Midbrain (tissue), 1 donor: ENCODE data around the gene NFIX.

Experiments used
- DNase-seq: peaks from one replicate; lab custom pipeline; 2025; lab: John Stamatoyannopoulos, UW

NFIX gene

GRCh38 chr19:13008926-13009787 is 13.9 kb downstream of the NFIX start:
- no peak for DNase-seq

- DNase-seq, result no peak
Measured at GRCh38 chr19:13010038-13010991, 15.0 kb downstream of the NFIX start.

DNA sequence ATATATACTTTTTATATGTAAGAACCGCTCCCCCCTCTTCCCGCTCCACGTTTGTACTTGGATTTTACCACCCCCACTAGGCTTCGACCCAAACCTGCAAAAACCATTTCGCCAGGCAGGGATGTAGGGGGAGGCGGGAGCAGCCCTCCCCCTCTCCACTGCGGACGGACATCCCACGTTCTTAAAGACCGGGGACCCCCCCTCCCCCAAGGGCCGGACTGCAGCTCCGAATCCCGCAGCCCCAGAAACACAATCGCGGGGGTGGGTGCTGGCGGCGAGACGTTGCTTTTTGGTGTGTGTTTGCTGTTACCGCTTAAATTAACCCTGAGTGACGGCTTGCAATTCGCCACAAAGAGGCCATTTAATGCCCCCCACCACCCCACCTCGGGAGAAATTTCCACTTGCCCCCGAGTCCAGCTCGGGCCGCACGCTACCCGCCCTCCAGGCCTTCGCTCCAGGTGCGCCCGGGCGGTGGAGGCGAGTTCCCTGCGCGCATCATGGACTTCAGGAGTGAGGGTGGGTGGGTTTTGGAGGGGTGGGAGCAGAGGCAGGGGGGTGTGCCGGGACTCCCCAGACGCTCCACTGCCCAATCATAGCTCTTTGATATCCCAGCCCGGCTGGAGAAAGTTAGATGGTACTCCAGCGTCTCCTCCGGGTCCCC is 15.8 kb downstream of the NFIX start:
- DNase-seq, result no peak

- DNase-seq, result no peak
Measured at GRCh38 chr19:13011653-13012389, 16.5 kb downstream of the NFIX start.

- DNase-seq, result no peak
Measured at GRCh38 chr19:13012390-13012689, 17.1 kb downstream of the NFIX start.

DNA sequence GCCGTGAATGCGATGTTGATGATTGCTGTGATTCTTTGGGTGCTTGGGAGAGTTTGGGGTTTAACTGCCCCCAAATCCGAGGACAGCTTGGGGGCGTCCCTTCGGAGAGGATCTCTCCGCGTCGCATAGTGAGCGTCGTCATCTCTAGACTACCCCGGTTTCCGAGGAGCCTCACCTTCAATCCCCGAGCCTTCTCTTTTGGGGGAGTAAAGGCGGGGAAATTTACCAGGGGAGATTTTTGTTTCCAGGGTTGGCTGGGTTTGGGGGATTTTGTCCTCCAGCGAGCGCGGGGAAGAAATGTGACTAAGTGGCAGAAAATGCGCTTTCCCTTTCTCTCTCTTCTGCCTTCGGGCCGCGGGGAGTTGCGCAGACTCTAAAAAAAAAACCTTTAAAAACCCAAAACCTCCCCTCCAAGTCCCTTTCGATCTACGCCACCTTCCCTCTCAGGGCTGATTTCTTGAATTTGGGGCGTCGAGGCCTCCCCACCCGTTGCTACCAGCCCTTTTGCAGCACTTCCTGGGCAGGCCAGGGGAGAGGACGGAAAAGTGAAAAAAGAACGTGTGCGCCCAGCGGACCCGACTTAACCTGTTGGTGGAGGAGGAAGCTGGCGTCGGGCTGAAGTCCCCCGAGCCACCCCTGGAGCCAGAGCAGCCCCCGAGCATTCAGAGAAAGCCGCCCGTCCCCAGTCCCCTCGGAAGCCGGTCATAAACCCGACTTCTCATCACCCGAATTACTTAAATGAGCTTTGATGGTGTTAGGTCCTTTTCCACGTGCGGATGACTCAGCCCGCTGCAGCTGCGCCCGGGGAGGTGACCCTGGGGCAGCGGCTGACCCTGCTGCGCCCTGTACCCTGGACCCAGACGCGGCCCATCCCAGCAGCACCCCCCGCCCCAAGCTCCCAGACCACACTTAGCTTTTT is 17.7 kb downstream of the NFIX start:
- DNase-seq, result no peak

- DNase-seq, result no peak
Measured at GRCh38 chr19:13013649-13014048, 18.4 kb downstream of the NFIX start.

- DNase-seq, result no peak
Measured at GRCh38 chr19:13014101-13014920, 19.0 kb downstream of the NFIX start.

DNA sequence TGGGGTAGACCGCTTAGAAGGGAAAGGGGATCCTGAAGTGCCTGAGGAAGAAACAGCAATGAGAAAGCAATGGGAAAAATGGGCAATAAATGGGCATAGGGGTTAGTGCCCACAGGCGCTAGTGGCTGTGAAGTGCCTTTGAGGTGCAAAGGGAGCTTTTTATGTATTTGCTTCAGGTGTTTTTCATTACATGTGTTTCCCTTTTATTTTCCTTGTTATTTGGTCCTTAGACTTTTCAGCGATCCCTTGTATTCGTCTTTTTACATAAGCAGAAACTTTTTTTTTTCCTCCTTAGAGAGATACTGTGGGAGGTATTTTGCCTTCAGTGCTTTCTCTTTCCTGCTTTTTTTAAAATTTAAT is 19.6 kb downstream of the NFIX start:
- DNase-seq, result no peak

- no peak for DNase-seq
Measured at GRCh38 chr19:13015361-13016223, 20.3 kb downstream of the NFIX start.

DNA sequence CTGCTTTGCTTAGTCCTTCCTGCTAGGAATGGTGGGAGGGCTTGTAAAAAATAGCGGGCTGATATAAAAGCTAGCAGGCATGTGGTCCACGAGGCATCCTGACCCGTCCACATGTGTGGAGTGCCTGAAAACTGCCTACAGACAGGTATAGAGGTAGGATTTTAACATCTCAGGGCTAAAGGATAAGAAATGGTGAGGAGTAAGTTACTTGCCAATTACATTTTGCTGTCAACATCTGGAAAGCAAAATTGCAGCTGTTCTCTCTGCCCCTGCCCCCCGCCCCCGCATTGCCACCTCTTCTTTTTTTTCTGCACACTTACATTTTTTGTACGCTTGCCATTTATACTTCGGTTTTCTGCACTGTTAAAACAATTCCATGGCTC is 21.0 kb downstream of the NFIX start:
- no peak for DNase-seq

DNA sequence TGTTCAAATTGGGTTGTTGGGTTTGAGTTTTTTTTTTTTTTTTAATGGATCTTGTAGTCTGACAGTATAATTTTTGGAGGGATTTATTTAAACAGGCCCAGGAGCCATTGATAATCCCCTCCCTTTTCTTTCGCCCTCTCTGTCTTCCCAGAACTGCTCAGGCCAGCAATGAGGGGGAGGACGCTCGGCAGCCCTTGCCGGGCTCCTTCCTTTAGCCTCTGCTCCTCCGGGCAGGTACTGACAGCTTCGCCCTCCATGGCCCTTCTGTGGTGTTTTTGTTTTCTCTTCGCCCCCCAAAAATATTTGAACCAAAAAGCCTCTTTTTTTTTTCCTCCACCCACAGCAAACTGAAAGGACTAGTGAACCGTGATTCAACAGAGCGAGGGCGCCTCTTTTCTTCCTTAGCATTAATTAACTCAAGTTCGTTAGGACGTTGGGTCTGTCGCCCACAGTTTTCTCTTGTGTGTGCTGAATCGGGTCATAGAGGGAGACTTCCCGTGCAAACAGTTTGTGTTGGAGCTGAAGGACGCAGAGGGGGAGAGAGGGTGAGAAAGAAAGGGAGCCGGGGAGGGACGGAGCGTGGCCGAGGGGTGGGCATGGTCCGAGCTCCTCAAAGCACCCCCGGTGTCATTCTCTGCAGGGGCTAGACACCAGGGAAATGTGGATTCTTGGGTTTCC is 21.5 kb downstream of the NFIX start:
- DNase-seq, result no peak

GRCh38 chr19:13017306-13018034 is 22.2 kb downstream of the NFIX start:
- no peak for DNase-seq

DNA sequence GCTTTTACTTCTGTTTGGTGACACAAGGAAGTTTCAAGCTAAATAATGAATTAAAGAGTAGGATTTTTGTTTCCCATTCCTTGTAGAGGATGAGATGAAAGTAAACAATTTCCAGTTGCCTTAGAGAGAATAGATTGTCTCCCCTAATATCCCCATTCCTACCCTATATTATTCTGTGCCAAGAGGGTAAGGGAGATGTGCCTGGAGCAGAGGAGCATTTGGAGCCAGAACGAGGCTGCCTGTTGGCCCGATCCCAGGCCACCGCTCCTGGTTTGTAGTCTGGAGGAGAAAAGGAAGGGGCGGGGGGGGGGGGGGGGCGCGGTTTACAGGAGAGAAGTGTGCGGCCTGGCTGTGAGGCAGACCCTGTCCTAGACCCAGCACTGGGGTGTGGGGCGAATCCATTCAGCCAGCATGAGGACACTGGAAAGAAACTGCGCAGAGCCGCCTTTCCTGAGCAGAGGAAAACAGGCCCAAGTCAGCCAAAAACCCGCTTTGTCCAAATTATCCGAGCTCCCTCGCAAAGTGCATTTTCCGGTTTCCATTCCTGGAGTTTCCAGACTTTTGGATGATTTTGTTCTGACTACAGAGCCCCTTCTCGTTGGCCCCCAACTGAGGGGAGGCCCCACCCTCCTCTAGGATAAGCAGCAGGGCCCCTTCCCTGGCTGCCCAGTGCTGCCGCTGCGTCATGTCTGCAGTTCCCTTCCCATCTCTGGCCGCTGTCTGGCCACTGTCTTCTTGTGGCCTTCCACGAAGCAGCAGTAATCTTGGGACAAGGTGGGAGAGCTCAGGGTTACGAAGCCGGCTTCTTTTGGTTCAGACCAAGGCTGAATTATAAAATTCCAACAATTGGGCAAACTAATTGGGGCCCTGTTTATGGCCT is 23.0 kb downstream of the NFIX start:
- DNase-seq, result no peak

GRCh38 chr19:13019332-13019731 is 24.1 kb downstream of the NFIX start:
- no peak for DNase-seq

DNA sequence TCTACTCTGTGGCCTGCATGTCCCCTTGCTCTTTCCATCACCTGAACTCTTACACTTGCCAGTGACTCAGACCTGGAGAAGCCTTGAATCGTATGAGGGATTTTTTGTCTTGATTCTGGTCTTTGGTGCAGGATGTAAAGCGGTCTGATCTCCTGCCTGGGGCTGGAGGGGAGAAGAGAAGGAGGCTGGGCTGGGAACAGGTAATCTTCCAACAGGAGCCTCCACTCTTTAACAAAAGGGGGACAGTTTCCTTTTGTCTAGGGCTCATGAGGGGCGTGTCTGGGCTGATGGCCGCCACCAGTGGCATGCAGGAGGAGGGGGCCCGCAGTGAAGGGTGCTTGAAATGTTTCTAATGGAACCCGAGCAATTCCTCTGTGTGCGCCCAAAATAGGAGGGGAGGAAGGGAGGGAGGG is 24.7 kb downstream of the NFIX start:
- no peak for DNase-seq
